Stimulated activated CD8-positive, alpha-beta memory T cell treated with anti-CD3 and anti-CD28 coated beads, Interleukin-15, amount 100 ng/mL, for 48 hours (primary cell): ENCODE measurements around the gene EYA2.
A peak's percentile ranks its signal among the peaks of the same experiment; 100 is the strongest.

Experiments used
- DNase-seq, 2 donors: peaks; one replicate each; pipeline ENCODE4 v3.0.0-alpha.2; 2020; ENCODE audit warnings: low read depth in 2 of 2

Gene EYA2

DNA sequence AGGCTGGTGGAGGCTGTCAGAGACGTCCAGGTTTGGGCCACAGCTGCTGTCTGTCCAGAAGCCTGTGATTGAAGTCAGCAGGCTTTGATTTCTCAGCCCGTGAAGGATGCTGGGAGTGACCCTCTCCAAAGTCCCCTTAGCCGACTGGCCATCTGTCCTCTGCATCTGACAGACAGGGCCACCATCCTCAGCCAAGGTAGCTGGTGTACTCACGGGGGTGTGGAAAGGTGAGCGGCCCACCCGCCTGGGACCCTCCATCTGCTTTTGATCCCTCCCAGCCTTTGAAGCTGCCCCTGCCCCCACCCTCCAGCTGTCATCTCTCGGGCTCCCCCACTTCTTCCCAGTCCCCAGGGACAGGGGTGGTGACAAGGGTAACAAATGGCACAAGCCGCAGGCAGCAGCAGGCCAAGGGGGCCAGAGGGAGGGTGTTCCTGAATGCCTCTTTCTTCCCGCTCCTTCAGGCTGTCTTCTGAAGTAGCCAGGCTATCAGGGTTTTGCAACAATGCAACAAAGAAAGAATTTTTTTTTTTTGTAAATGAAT, 84.4 kb downstream of the EYA2 start:
- DNase-seq, result no peak

DNA sequence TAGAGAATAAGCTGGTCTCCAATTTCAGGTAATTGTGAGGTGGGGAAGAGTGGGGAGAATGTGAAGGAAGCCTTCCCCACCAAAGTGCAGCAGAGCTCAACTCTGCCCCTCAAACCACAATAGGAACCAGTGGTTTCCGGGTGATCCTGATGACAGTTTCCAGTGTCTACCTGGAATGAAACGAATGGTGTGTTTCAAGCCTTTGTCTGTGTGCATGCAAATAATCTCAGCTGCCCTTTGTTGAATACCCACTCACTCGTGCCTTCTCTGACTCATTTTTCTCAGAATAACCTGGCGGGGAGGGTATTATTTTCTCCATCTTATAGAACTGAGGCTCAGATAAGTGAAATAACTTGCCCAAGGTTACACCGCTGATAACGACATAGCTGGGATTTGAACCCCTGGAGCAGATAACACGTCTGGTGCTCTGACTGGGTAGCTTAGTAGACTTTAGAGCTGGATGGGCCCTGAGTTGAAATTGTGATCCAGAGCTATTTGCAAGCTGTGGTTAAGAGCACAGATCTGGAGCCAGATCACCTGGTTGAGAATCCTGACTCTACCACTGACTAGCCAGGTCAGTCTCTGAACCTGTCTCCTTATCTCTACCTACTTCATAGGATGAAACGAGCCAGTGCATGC, 85.1 kb downstream of the EYA2 start:
- DNase-seq, result no peak

- DNase-seq, result no peak
Observed at GRCh38 chr20:46981184-46981583, 86.5 kb downstream of the EYA2 start.

DNA sequence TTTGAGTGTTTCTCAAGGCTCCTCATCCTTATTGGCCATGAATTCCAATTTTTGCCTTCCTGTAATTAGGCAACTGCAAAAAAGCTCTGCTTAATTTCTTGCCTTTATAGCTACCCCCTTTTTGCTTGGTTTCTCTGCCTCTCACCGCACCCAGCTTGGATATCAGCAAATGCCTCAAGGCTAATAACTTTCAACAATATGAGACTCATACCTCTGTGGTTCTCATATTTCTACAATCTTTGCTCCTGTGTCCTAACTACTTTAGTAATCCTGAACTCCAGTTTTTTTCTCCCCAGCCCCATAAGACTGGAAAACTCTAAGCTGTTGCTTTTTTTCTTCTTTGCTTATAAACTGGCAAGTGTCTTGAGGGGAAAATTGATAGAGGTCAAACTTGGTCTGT, 88.8 kb downstream of the EYA2 start:
- DNase-seq, result no peak

- DNase-seq, result no peak
Observed at GRCh38 chr20:46984405-46984804, 89.8 kb downstream of the EYA2 start.

GRCh38 chr20:46985250-46985649, 90.6 kb downstream of the EYA2 start:
- no peak for DNase-seq

GRCh38 chr20:46985671-46986070, 91.0 kb downstream of the EYA2 start:
- DNase-seq, result no peak

GRCh38 chr20:46987001-46987400, 92.4 kb downstream of the EYA2 start:
- DNase-seq, result no peak

DNA sequence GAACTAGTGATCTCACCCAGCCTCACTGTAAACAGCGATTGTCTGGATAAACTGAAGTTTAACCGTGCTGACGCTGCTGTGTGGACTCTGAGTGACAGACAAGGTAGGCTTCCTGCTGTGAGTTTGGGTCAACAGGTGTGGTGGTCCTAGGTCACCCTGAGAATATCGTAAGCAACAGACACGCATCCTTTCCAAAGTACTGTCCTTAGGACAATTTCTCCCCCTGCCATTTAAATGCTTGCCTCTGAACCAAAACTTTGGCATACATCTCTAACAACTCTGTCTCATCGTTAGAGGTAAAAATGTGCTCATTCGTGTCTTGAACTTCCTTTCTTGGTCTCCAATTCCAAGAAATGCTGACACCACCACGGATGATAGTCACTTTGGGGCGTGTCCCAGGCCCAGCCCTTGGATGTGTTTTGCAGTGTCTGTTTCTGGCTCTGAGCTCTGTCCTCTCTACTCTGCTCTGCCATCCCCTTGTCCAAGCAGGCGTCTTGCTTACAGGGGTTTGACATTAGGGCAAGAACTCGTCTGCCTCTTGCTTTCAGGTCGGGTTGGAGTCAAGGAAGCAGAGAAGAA, 95.5 kb downstream of the EYA2 start:
- DNase-seq, result peak; percentile 20 to 25

DNA sequence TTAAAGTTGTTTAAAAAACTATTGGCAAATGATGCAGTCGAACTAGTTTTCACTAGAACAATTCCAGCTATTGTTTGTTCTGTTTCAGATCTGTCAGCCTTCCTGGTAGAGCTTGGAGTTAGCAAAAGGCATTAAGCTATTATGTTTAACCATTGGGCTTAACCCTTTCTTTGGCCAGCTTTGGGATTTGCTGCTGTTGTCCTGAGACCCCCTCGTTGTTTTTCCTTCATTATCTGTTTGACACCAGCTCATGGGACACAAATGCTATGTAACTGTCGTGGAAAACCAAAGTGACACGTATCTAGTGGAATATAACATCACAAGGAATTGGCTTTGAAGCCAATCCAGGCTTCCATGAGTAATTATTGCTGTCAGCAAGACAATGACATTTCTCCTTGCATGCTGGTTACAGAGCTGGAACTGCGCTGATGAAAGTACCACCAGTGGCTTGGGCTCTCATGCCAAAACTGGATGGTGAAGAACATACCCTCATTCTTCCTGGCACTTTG, 96.0 kb downstream of the EYA2 start:
- DNase-seq, result no peak

DNA sequence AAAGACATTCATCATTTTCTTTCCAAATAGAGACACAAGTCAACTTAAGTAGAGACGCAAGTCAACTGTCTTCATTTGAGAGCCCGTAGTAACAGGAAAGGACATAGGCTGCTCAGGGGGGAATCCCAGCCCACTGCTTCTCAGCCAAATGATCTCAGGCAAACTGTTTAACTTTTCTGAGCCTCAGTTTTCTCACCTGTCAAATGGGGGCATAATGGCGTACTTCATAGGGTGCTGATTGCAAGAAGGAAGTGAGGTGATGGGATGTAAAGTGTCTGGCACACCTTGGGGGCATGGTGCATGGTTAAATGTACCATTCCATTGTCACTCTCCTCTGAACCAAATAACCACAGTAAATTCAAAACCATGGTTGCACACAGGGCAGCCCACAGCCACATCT, 96.5 kb downstream of the EYA2 start:
- no peak for DNase-seq

DNA sequence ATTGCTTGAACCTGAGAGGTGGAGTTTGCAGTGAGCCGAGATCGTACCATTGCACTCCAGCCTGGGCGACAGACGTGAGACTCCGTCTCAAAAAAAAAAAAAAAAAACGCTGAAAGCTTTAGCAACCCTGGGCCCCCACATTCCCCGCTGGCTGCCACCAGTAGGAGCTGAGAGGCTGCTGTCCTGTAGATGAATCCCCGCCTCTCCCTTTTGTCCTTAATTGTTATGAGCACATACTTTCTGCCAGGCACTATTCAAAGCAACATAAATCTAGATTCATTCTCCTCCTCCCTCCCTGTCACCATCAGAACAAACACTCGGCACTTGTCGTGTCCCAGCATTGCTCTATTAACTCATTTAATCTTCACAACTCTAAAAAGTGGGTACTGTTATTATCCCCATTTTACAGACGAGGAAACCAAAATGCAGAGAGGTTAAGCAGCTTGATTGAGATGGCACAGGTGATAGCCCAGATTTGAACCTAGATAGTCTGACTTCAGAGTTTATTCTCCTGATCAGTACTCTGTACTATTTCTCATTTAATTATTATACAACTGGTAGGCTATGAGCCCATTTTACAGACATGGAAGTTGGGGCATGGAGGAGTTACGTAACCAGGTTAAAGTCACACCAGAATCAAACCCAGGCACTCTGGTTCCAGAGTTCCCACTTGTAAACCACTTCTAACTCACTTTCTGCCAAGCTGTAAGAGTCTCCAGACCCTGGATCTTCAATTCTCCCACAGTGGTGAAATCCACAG, 97.4 kb downstream of the EYA2 start:
- no peak for DNase-seq

DNA sequence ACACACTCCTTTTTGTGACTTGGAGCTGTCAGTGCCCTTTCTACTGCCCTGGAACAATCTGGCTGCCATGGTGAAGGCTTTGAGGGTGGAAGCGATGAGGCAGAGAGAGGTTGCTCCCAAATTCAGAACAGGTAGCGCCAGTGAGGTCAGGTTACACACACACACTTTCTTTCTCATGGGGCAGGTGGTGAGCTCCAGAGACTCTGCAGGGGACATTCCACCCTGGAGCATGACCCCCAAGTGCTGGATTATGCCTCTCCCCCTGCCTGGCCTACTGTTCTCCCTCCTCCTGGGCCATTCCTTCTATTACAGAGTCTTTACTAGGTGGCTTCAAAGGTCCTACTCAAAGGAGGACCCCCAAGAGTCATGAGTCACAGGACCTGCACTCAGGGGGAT, 98.0 kb downstream of the EYA2 start:
- no peak for DNase-seq

- no peak for DNase-seq
Observed at GRCh38 chr20:46993465-46994095, 98.9 kb downstream of the EYA2 start.

GRCh38 chr20:46994341-46994740, 99.7 kb downstream of the EYA2 start:
- DNase-seq, result peak; percentile 54 to 67

- DNase-seq, result no peak
Observed at GRCh38 chr20:46995561-46996142, 101.0 kb downstream of the EYA2 start.

- DNase-seq, result no peak
Observed at GRCh38 chr20:46997187-46997586, 102.5 kb downstream of the EYA2 start.

DNA sequence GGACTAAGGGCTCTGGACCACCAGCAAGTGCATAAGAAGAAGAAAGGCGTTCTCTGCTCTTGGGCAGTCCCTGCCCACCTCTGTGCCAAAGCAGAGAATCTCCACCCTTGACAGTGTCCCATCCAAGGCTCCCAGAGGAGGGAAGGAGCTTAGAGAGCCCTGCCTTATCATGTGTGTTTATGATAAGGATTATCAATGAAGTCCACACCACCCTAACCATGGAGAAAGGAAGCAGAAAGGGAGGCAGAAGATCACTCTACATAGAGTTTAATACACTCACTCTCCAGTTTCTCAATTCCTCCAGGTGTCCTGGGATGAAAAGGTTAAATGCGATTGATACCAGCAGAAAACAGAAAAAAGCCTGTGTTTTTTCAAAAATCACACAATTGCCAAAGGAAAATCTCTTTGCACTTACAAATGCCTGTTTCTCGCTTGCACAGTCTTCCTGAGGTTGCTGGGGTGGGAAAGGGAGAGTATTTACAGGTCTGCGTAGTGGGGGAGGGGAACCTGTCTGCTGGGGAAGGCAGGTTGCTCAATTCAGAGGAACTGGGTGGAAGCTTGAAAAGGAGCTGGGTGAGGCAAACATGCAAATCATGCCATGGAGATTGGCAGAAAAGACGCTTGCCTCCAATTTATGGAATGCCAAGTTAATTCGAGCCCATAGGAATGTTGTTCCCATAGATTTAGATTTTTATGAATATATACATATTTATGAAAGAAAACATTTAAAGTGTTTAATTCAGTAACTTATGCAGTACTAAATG, 104.0 kb downstream of the EYA2 start:
- no peak for DNase-seq

GRCh38 chr20:46999801-47000465, 105.3 kb downstream of the EYA2 start:
- DNase-seq, result no peak

DNA sequence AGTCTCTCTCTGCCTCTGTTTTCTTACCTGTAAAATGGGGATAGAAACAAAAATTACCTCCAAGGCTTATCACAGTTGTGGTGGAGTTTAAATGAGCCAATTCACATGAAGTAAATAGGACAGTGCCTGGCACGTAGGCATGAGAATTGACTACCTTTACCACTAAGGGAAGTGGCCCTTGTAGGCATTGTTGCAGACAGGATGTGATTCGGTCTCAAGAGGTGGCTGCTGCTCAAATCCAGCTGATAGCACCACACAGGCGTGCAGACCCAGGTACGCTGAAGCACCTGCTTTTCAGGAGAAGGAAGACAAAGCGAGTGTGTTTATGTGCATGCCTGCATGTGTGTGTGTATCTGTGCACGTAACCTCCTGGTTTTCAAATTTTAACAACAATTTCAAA, 108.6 kb downstream of the EYA2 start:
- DNase-seq, result no peak

DNA sequence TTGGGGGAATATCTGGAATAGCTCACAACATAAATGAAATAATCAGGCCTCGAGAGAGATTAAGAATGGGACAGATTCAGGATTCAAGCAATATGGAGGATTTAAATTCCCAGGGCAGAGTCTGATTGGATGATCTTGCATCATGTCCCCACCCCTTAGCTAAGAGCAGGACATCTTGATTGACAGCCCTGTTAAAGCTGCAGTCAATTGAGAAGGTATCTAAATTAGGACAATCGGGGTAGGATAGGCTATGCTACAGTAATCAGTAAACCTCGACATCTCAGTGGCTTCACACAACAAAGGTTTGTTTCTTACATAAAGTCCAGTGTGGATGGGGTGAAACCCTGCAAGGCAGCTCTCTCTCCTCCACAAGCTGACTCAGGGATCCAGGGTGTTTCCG, 109.5 kb downstream of the EYA2 start:
- no peak for DNase-seq
